NT2/D1 (cell line): Measurements from ENCODE around the gene FOXL3.

Experiments used
- YY1 ChIP-seq: IDR thresholded peaks from 2 replicates; pipeline ENCODE4 v1.6.1; 2011; ENCODE audit not compliant: insufficient read length, insufficient read depth
- ZNF274 ChIP-seq: IDR thresholded peaks from 2 replicates; pipeline ENCODE4 v1.6.1; 2011; ENCODE audit warnings: mild to moderate bottlenecking, low read depth, low read length

DNA sequence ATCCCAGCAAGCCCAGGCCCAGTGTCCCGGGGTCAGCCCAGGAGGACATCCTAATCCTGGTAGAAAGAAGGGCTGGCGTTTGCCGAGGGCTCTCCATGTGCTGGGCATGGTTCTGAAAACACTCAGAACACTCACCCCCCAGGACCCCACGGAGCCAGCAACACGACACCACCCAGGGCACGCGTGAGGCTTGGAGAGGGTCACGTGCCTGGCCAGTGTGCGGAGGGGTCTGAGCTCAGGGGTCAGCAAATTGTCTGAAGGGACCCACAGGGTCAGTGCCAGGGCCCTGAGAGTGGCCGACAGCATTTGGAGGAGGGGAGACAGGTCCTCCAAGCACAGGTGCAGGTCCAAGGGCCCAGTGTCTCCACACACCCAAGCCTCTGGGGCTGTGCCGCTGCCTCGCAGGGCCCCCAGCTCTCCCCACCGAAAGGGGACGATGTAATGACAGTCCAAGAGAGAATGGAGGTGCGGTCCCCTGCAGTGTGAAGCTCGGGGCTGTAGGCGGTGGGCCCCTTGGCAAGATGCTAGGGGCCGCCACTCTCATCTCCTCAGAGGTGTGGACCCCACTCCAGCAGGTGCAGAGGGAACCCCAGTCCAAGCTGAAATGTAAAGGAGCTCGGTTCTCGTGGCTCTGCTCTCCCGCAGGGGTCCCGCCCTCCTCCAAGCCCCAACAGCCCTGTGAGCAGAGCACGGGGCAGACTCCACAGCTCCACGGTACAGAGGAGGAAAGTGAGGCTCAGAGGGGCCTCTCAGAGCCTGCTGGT lies 7.8 kb downstream of the FOXL3 start:
- TF ChIP-seq YY1 (no peak), ZNF274 (no peak)
